PC-3 (cell line): Measurements from ENCODE around the gene JADE3. TPM values are rescaled to one million over a fixed set of nuclear protein-coding genes. Genes with fewer than 3 reads are reported as not detected.

Experiments used
- ATAC-seq: fragments of 200-7000 bp; cut with Tn5 transposase; 2 replicates; pipeline ENCODE4 v1.9.1; 2020; ENCODE audit warnings: mild to moderate bottlenecking, moderate library complexity
- BruUV-seq: library from RNA; stranded (reverse); fragments of 400-500 nt; replicated peaks from 2 replicates; lab custom pipeline; 2021; lab: Mats Ljungman, UMichigan
- CTCF ChIA-PET: fragments of 300-600 bp; sonication (Branson Sonifier 250); formaldehyde crosslinking; loops from one replicate; lab custom pipeline; 2022; ENCODE audit warnings: antibody characterized with exemption; lab: Charles Lee
- POLR2A ChIA-PET: fragments of 300-600 bp; sonication (Branson Sonifier 250); formaldehyde crosslinking; loops from one replicate; lab custom pipeline; 2022; ENCODE audit warnings: antibody characterized with exemption; ENCODE audit not compliant: unreplicated experiment; lab: Charles Lee
- DNase-seq: peaks from one replicate; pipeline ENCODE4 v3.0.0-alpha.2; 2015
- H2AFZ ChIP-seq: fragments of 300-600 bp; sonication (generic); 2 replicates; pipeline ENCODE4 v1.6.0; 2016; ENCODE audit warnings: antibody characterized with exemption, low read length
- H3F3A ChIP-seq: fragments of 300-600 bp; sonication (generic); one replicate; pipeline ENCODE4 v1.6.0; 2017; ENCODE audit warnings: antibody characterized with exemption, low read length, control low read depth, mild to moderate bottlenecking; ENCODE audit not compliant: unreplicated experiment
- H3K27ac ChIP-seq: fragments of 300-600 bp; sonication (generic); 2 replicates; pipeline ENCODE4 v1.5.1; 2016; ENCODE audit warnings: mild to moderate bottlenecking, low read length
- H3K27me3 ChIP-seq: fragments of 300-600 bp; sonication (generic); 2 replicates; pipeline ENCODE4 v1.6.1; 2016; ENCODE audit warnings: low read length, mixed read lengths
- H3K36me3 ChIP-seq: fragments of 300-600 bp; sonication (generic); 2 replicates; pipeline ENCODE4 v1.6.1; 2016; ENCODE audit warnings: low read depth, mixed run types, low read length, mixed read lengths
- H3K4me1 ChIP-seq: fragments of 300-600 bp; sonication (generic); 2 replicates; pipeline ENCODE4 v1.5.1; 2016; ENCODE audit warnings: low read length; ENCODE audit not compliant: insufficient read depth
- H3K4me2 ChIP-seq: fragments of 300-600 bp; sonication (generic); 2 replicates; pipeline ENCODE4 v1.6.0; 2016; ENCODE audit warnings: low read length
- H3K4me3 ChIP-seq: fragments of 300-600 bp; sonication (generic); 2 replicates; pipeline ENCODE4 v1.5.1; 2016; ENCODE audit warnings: mild to moderate bottlenecking, low read length, mixed read lengths
- H3K79me2 ChIP-seq: fragments of 300-600 bp; sonication (generic); 2 replicates; pipeline ENCODE4 v1.6.1; 2017; ENCODE audit warnings: low read length, mixed read lengths
- H3K9ac ChIP-seq: fragments of 300-600 bp; sonication (generic); 2 replicates; pipeline ENCODE4 v1.6.0; 2016; ENCODE audit warnings: mild to moderate bottlenecking, low read length
- H3K9me2 ChIP-seq: fragments of 300-600 bp; sonication (generic); replicated peaks from 2 replicates; pipeline ENCODE4 v1.6.1; 2016; ENCODE audit warnings: mixed run types, low read length, mixed read lengths
- H3K9me3 ChIP-seq: fragments of 300-600 bp; sonication (generic); 2 replicates; pipeline ENCODE4 v1.6.1; 2016; ENCODE audit warnings: low read length, mixed read lengths
- H4K20me1 ChIP-seq: fragments of 300-600 bp; sonication (generic); 2 replicates; pipeline ENCODE4 v1.6.1; 2016; ENCODE audit warnings: low read length, mixed read lengths
- CTCF ChIP-seq: fragments of 300-600 bp; sonication (generic); conservative IDR thresholded peaks from 2 replicates; pipeline ENCODE4 v1.5.1; 2017; ENCODE audit warnings: antibody characterized with exemption, low read depth, mild to moderate bottlenecking, low read length
- EZH2 ChIP-seq: fragments of 300-600 bp; sonication (generic); IDR thresholded peaks from one replicate; pipeline ENCODE4 v1.6.1; 2017; ENCODE audit warnings: antibody characterized with exemption, mild to moderate bottlenecking, low read length; ENCODE audit not compliant: unreplicated experiment
- EZH2phosphoT487 ChIP-seq: fragments of 300-600 bp; sonication (generic); IDR thresholded peaks from 2 replicates; pipeline ENCODE4 v1.6.1; 2018; ENCODE audit warnings: mild to moderate bottlenecking, antibody characterized with exemption, low read length, borderline replicate concordance
- intact Hi-C: fragments of 100-400 bp; cut with micrococcal nuclease; formaldehyde crosslinking; loops from 2 replicates; pipeline ENCODE4 v1.9.0; 2023
- total RNA-seq: library from RNA; depleted of rRNA; stranded (reverse); fragments of >200 nt; gene quantifications from 2 replicates; pipeline ENCODE4 v1.2.3, GENCODE V29; 2014

Gene JADE3
- total RNA-seq, 1 experiment from 2014 or later = 7.1 TPM

- no peak overlapping the region for H2AFZ ChIP-seq
- no peaks in the 10 kb centered on the region for H4K20me1 ChIP-seq
- no peaks in the 10 kb centered on the region for H3K9me2 ChIP-seq
- TF ChIP-seq EZH2 (no peak), CTCF (no peak), EZH2phosphoT487 (no peak)
- ATAC-seq (no peak), DNase-seq (no peak)
- intact Hi-C loops = no loop called here
- no peak overlapping the region for H3K27ac ChIP-seq
- no peak overlapping the region for H3K4me3 ChIP-seq
- no peaks in the 10 kb centered on the region for H3F3A ChIP-seq
- BruUV-seq = no TSS peak
- POLR2A ChIA-PET = interaction anchor here (0.7 kb wide), 1 partner anchor 221 kb away, joined by 3 read pairs; no protein-coding TSS in a partner anchor
- no peaks in the 10 kb centered on the region for H3K36me3 ChIP-seq
- no peaks in the 10 kb centered on the region for H3K9me3 ChIP-seq
- CTCF ChIA-PET = no interaction called here
- H3K79me2 ChIP-seq = no peaks in the 10 kb centered on the region
- H3K4me2 ChIP-seq = no peak overlapping the region
- no peaks in the 10 kb centered on the region for H3K4me1 ChIP-seq
- H3K9ac ChIP-seq = no peak overlapping the region
- H3K27me3 ChIP-seq = no peaks in the 10 kb centered on the region
These were observed 149.2 kb downstream of the JADE3 start for GRCh38 chrX:47061238-47061919.

- Histone ChIP-seq H4K20me1 (no peaks in the 10 kb centered on the region), H3K36me3 (no peaks in the 10 kb centered on the region), H3K9me2 (no peaks in the 10 kb centered on the region), H3F3A (no peaks in the 10 kb centered on the region), H3K4me2 (no peak overlapping the region), H3K9ac (no peak overlapping the region), H3K9me3 (no peaks in the 10 kb centered on the region), H3K4me3 (no peak overlapping the region), H3K4me1 (no peaks in the 10 kb centered on the region), H3K27me3 (no peaks in the 10 kb centered on the region), H2AFZ (no peak overlapping the region), H3K27ac (no peak overlapping the region), H3K79me2 (no peaks in the 10 kb centered on the region)
- BruUV-seq = no TSS peak
- no peak for TF ChIP-seq EZH2phosphoT487
- no peak for TF ChIP-seq CTCF
- TF ChIP-seq EZH2 = no peak
- no peak for DNase-seq
- ATAC-seq = no peak
- intact Hi-C loops = no loop called here
- ChIA-PET CTCF (interaction anchor here (0.5 kb wide), 1 partner anchor 222 kb away, joined by 3 read pairs; no protein-coding TSS in a partner anchor), POLR2A (no interaction called here)
These were observed 151.0 kb downstream of the JADE3 start for GRCh38 chrX:47063179-47063578.

- Histone ChIP-seq H2AFZ (no peak overlapping the region), H4K20me1 (no peaks in the 10 kb centered on the region), H3K27ac (no peak overlapping the region), H3K79me2 (no peaks in the 10 kb centered on the region), H3K9me2 (no peaks in the 10 kb centered on the region), H3K27me3 (no peaks in the 10 kb centered on the region), H3K4me3 (no peak overlapping the region), H3K9me3 (no peaks in the 10 kb centered on the region), H3K9ac (no peak overlapping the region), H3K4me1 (no peaks in the 10 kb centered on the region), H3F3A (no peaks in the 10 kb centered on the region), H3K4me2 (no peak overlapping the region), H3K36me3 (no peaks in the 10 kb centered on the region)
- ATAC-seq (no peak), DNase-seq (no peak)
- BruUV-seq = no TSS peak
- no peak for TF ChIP-seq EZH2
- no peak for TF ChIP-seq EZH2phosphoT487
- TF ChIP-seq CTCF = no peak
- POLR2A ChIA-PET = no interaction called here
- CTCF ChIA-PET = interaction anchor here (0.6 kb wide), 1 partner anchor 77 kb away, joined by 4 read pairs; no protein-coding TSS in a partner anchor
- intact Hi-C loops = no loop called here
These were observed 156.0 kb downstream of the JADE3 start for GRCh38 chrX:47068214-47068613.
